Breast epithelium (tissue), 3 donors: ENCODE data around the gene TMEM176B.

Experiments used
- CTCF ChIP-seq, 3 donors: fragments of 450-650 bp; IDR thresholded peaks; one replicate each; pipeline ENCODE4 v1.5.1; 2016 to 2017; ENCODE audit warnings: antibody characterized with exemption in 3 of 3, mild to moderate bottlenecking in 3 of 3, moderate library complexity in 3 of 3
- POLR2A ChIP-seq: fragments of 450-650 bp; IDR thresholded peaks from one replicate; pipeline ENCODE4 v1.6.1; 2016; ENCODE audit warnings: antibody characterized with exemption, mild to moderate bottlenecking, moderate library complexity
- POLR2AphosphoS5 ChIP-seq, 3 donors: sonication (generic); formaldehyde crosslinking; IDR thresholded peaks; one replicate each; pipeline ENCODE4 v1.6.1; 2017; ENCODE audit warnings: antibody characterized with exemption in 3 of 3

GRCh38 chr7:150823484-150824126 lies 23.4 kb upstream of the TMEM176B start:
- TF ChIP-seq CTCF (IDR thresholded peaks at IDR 0.05) (no peak), POLR2A (no peak), POLR2AphosphoS5 (IDR thresholded peaks at IDR 0.05) (no peak)
